OCI-LY3 (cell line): ENCODE data around the gene CABP4.

Source experiments
- CTCF ChIP-seq: fragments of 200-600, 300-600 bp; sonication (generic); IDR thresholded peaks from 2 replicates; pipeline ENCODE4 v1.5.1; 2014; ENCODE audit warnings: antibody characterized with exemption, low read length, low read depth
- EZH2phosphoT487 ChIP-seq: fragments of 200-600 bp; shearing (Covaris generic); IDR thresholded peaks from 2 replicates; pipeline ENCODE4 v1.6.1; 2018; ENCODE audit warnings: antibody characterized with exemption, mixed run types, low read depth

DNA sequence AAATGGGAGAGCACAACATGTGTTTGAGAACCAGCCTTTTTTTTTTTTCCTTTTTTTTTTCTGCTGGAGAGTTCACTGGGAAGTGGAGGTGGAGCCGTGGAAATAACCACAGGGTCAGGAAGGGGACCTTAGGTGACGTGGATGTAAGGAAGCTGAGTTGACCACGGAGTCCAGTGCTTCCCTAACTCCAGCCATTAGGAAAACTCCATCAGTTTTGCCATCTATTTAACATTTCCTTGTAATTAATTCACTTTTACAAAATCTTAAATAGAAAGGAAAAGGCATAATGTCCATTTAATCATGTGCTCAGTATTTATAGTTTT, 54.8 kb downstream of the CABP4 start:
- TF ChIP-seq CTCF (no peak), EZH2phosphoT487 (no peak)
